ENCODE results near the gene SRGAP2. TPM values are rescaled to one million over a fixed set of nuclear protein-coding genes. Genes with fewer than 3 reads are reported as not detected.
"Not testable (repeated sequence)": the region's sequence is repeated elsewhere in the genome, so short reads cannot be mapped to it uniquely, and the experiment has no call there.

The SRGAP2 gene
- total RNA-seq, 1 experiment from 2014 or later, result 36.5 TPM

GRCh38 chr1:206174182-206174868 is 29.0 kb upstream of the SRGAP2 start:
- WGBS (ENCODE audit: extremely low coverage, insufficient read length, low lambda C conversion rate), result no CpG with 5 or more reads among the region's 7 CpGs

More at GRCh38 chr1:206174182-206174868, 29.0 kb upstream of the SRGAP2 start:
- H3K27me3 ChIP-seq (ENCODE audit: insufficient read depth, low read length); H3K14ac ChIP-seq (ENCODE audit: insufficient read depth, low read length); H3K9ac ChIP-seq (ENCODE audit: extremely low read depth, insufficient read length, low read length); H4K20me1 ChIP-seq (ENCODE audit: control insufficient read depth, insufficient read depth, insufficient read length); H2BK120ac ChIP-seq (ENCODE audit: low read depth, low read length, poor library complexity, severe bottlenecking); H2BK20ac ChIP-seq (ENCODE audit: low read depth, low read length, poor library complexity, severe bottlenecking); H3K36me3 Mint-ChIP-seq (ENCODE audit: insufficient read depth in 1 of 3, low read depth in 3 of 3); H2AFZ ChIP-seq (ENCODE audit: low read length); H3K27ac Mint-ChIP-seq; H3K27me3 Mint-ChIP-seq (ENCODE audit: low read depth); H3K4me1 Mint-ChIP-seq; H3K18ac ChIP-seq (ENCODE audit: insufficient read length, low read depth, low read length); H4K8ac ChIP-seq (replicated peaks; ENCODE audit: insufficient read length, low read depth, low read length); H4K91ac ChIP-seq (ENCODE audit: insufficient read length, low read depth, low read length); H2AK5ac ChIP-seq (ENCODE audit: insufficient read length, low read length); H3T11ph ChIP-seq (ENCODE audit: low read length); H3K4me2 ChIP-seq (ENCODE audit: insufficient read depth, insufficient read length, low read length); H3K23ac ChIP-seq (ENCODE audit: insufficient read length, low read depth, low read length); H2BK15ac ChIP-seq (ENCODE audit: low read depth, low read length); H3K9me3 Mint-ChIP-seq; H3K4me1 ChIP-seq (ENCODE audit: insufficient read depth, low read length); H3K23me2 ChIP-seq (ENCODE audit: insufficient read length, low read depth, low read length, poor library complexity, severe bottlenecking); H2BK5ac ChIP-seq (ENCODE audit: insufficient read length, low read length); H3K4ac ChIP-seq (ENCODE audit: low read depth, low read length); H2BK12ac ChIP-seq (ENCODE audit: insufficient read length, low read depth, low read length); H3K56ac ChIP-seq (ENCODE audit: insufficient read length, low read depth, low read length); DNase-seq; H3K79me1 ChIP-seq (ENCODE audit: insufficient read depth, low read depth, low read length, poor library complexity, severe bottlenecking); H3K79me2 ChIP-seq (ENCODE audit: insufficient read depth, low read length); H3K4me3 Mint-ChIP-seq; H3K9me3 ChIP-seq (ENCODE audit: control insufficient read depth, low read depth, low read length); H3K27ac ChIP-seq (ENCODE audit: insufficient read length, low read depth, low read length); H4K5ac ChIP-seq (ENCODE audit: insufficient read length, low read depth, low read length): not testable (repeated sequence)
- TF ChIP-seq, protein P1, sequence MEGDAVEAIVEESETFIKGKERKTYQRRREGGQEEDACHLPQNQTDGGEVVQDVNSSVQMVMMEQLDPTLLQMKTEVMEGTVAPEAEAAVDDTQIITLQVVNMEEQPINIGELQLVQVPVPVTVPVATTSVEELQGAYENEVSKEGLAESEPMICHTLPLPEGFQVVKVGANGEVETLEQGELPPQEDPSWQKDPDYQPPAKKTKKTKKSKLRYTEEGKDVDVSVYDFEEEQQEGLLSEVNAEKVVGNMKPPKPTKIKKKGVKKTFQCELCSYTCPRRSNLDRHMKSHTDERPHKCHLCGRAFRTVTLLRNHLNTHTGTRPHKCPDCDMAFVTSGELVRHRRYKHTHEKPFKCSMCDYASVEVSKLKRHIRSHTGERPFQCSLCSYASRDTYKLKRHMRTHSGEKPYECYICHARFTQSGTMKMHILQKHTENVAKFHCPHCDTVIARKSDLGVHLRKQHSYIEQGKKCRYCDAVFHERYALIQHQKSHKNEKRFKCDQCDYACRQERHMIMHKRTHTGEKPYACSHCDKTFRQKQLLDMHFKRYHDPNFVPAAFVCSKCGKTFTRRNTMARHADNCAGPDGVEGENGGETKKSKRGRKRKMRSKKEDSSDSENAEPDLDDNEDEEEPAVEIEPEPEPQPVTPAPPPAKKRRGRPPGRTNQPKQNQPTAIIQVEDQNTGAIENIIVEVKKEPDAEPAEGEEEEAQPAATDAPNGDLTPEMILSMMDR (conservative IDR thresholded peaks at IDR 0.05), result peak; percentile 41; the same call in 2 of the 3 replicates

All from H9 (cell line).